HG02943 (cell line): ENCODE measurements around the gene SYCP2.

Source experiments
- ATAC-seq: cut with Tn5 transposase; IDR thresholded peaks from one replicate; pipeline ENCODE4 v1.9.1; 2021; ENCODE audit warnings: mild to moderate bottlenecking, low read depth, moderate library complexity; ENCODE audit not compliant: unreplicated experiment

Gene SYCP2

GRCh38 chr20:59945731-59946130 is 12.3 kb upstream of the SYCP2 start:
- ATAC-seq: no peak

- ATAC-seq: no peak
Measured at GRCh38 chr20:59945175-59945574, 11.7 kb upstream of the SYCP2 start.

GRCh38 chr20:59944726-59945125 is 11.3 kb upstream of the SYCP2 start:
- ATAC-seq: no peak

GRCh38 chr20:59942245-59942644 is 8.8 kb upstream of the SYCP2 start:
- ATAC-seq: no peak

- ATAC-seq: peak; percentile 6
Measured at GRCh38 chr20:59940956-59941294, 7.5 kb upstream of the SYCP2 start.

GRCh38 chr20:59940129-59940955 is 6.9 kb upstream of the SYCP2 start, which contains the start of the genes FAM217B and PPP1R3D:
Gene FAM217B, plus strand, starts transcription at chr20:59940389. Its CDS starts 3,555 bp downstream, at chr20:59943944.
Gene PPP1R3D, minus strand, starts transcription at chr20:59940305. Its CDS starts 374 bp downstream, at chr20:59939931.
- ATAC-seq: peak; percentile 94

GRCh38 chr20:59939879-59940128 is 6.4 kb upstream of the SYCP2 start:
- ATAC-seq: peak; percentile 34

GRCh38 chr20:59939052-59939878 is 5.8 kb upstream of the SYCP2 start:
- ATAC-seq: no peak

- no peak for ATAC-seq
Measured at GRCh38 chr20:59938696-59939051, 5.2 kb upstream of the SYCP2 start.

GRCh38 chr20:59938221-59938620 is 4.8 kb upstream of the SYCP2 start:
- ATAC-seq: no peak

GRCh38 chr20:59937150-59937549 is 3.7 kb upstream of the SYCP2 start:
- ATAC-seq: no peak

- no peak for ATAC-seq
Measured at GRCh38 chr20:59936409-59936808, 3.0 kb upstream of the SYCP2 start.

- no peak for ATAC-seq
Measured at GRCh38 chr20:59935457-59936185, 2.2 kb upstream of the SYCP2 start.

GRCh38 chr20:59933849-59934585 is 580 bp upstream of the SYCP2 start:
- ATAC-seq: peak; percentile 77

GRCh38 chr20:59932616-59933295 is 681 bp downstream of the SYCP2 start:
- no peak for ATAC-seq

GRCh38 chr20:59931511-59932312 is 1.7 kb downstream of the SYCP2 start:
- ATAC-seq: no peak

- ATAC-seq: no peak
Measured at GRCh38 chr20:59925899-59926298, 7.5 kb downstream of the SYCP2 start.

- ATAC-seq: no peak
Measured at GRCh38 chr20:59925359-59925758, 8.1 kb downstream of the SYCP2 start.

GRCh38 chr20:59923514-59923913 is 9.9 kb downstream of the SYCP2 start:
- ATAC-seq: no peak
